ENCODE data around the gene SMIM9. TPM values are rescaled to one million over a fixed set of nuclear protein-coding genes. Genes with fewer than 3 reads are reported as not detected.

The SMIM9 gene
- total and polyA plus RNA-seq, 9 of the 15 experiments (the other 6 are each of a cell fraction or from before 2014, with no cell fraction given), result 0.08 TPM; not detected in 8

GRCh38 chrX:154829926-154830442, 4.5 kb downstream of the SMIM9 start (continued):
- TF ChIP-seq CTCFL (IDR thresholded peaks at IDR 0.05; ENCODE audit: borderline replicate concordance, insufficient read depth, low read depth, low read length, poor library complexity, severe bottlenecking), result peak; percentile 42
- 0 out of 2 replicates have a peak, but pooled peaks have one; percentile 24 for TF ChIP-seq SMARCA4 (IDR thresholded peaks at IDR 0.05)

- POLR2A ChIA-PET, result interaction anchor here (0.7 kb wide), 1 partner anchor 10 kb away, joined by 3 read pairs; no protein-coding TSS in a partner anchor
- no peaks in the 10 kb centered on the region for H3K9me3 ChIP-seq (replicated peaks; ENCODE audit: control insufficient read depth, insufficient read depth, low read depth, low read length)
- H2AFZ ChIP-seq (ENCODE audit: low read depth, low read length), result peak overlapping the region; percentile 82
- DNase-seq (ENCODE audit: extremely low read depth in 1 of 4, low spot score in 3 of 4), result no peak
- no peak overlapping the region for H3K4me3 ChIP-seq
- H3K27ac ChIP-seq (ENCODE audit: extremely low read depth, low read depth, low read length), result peak overlapping the region; percentile 56; the same call in 2 of the 3 replicates
- no TSS peak for BruUV-seq (replicated peaks)
- peaks cover 3 to 34% of the 10 kb centered on the region in 2 experiments; a peak in 4 of 5 replicates for H3K4me1 ChIP-seq (replicated peaks in 1 of 2; ENCODE audit: control insufficient read depth in 2 of 2, insufficient read depth in 2 of 2, low read length in 2 of 2)
- CTCF ChIA-PET (ENCODE audit: low intra/inter-chr PET ratio), result no interaction called here
- TF ChIP-seq PATZ1 (CRISPR knock-in tag; IDR thresholded peaks at IDR 0.05; ENCODE audit: borderline replicate concordance), result no peak
- TF ChIP-seq NFIX (CRISPR knock-in tag; IDR thresholded peaks at IDR 0.05; ENCODE audit: low read depth), result no peak
- TF ChIP-seq ILK (tag; IDR thresholded peaks at IDR 0.05; ENCODE audit: borderline replicate concordance, low read depth), result no peak
- peak; percentile 18 for TF ChIP-seq MEIS2 (IDR thresholded peaks at IDR 0.05; ENCODE audit: partially characterized antibody)
- TF ChIP-seq MXI1 (IDR thresholded peaks at IDR 0.05; ENCODE audit: low read depth, low read length), result no peak
- TF ChIP-seq PKNOX1 (IDR thresholded peaks at IDR 0.05), result peak; percentile 80
- TF ChIP-seq PBX2 (CRISPR knock-in tag; IDR thresholded peaks at IDR 0.05; ENCODE audit: low read depth), result no peak
- TF ChIP-seq PBX2 (tag; conservative IDR thresholded peaks at IDR 0.05; ENCODE audit: low read depth), result peak; percentile 49; the same call in 1 of the 2 replicates
- no peak for TF ChIP-seq CBX1 (IDR thresholded peaks at IDR 0.05; ENCODE audit: low read depth)
- H3K36me3 ChIP-seq (ENCODE audit: control insufficient read depth, insufficient read depth, low read length), result no peaks in the 10 kb centered on the region
- no peak for ATAC-seq
- no peaks in the 10 kb centered on the region for H3K9me1 ChIP-seq (ENCODE audit: control insufficient read depth, insufficient read depth, low read length)
- H3K9ac ChIP-seq (ENCODE audit: insufficient read depth in 1 of 2, low read depth in 2 of 2, low read length in 2 of 2), result peak overlapping the region in 1 of 2 experiments; percentile 61; a peak in 1 of 4 replicates
- no peaks in the 10 kb centered on the region for H3K79me2 ChIP-seq (ENCODE audit: control insufficient read depth, insufficient read depth, low read length)
- FAIRE-seq, result no peak
- H3K4me2 ChIP-seq (ENCODE audit: insufficient read depth, low read length), result peak overlapping the region; percentile 33; the same call in 1 of the 2 replicates
- H4K20me1 ChIP-seq (replicated peaks; ENCODE audit: control insufficient read depth, insufficient read depth, low read length), result no peaks in the 10 kb centered on the region
- intact Hi-C loops (cut with micrococcal nuclease) (no loop called here), in situ Hi-C loops (cut with MboI) (no loop called here)
- no peaks in the 10 kb centered on the region for H3K27me3 ChIP-seq (ENCODE audit: control insufficient read depth in 2 of 2, insufficient read depth in 2 of 2, low read length in 2 of 2)
These were observed 5.3 kb downstream of the SMIM9 start for GRCh38 chrX:154829134-154829533.

Measured in K562 (cell line).